Activated T-cell treated with anti-CD3 and anti-CD28 coated beads for 48 hours (primary cell): ENCODE results near the gene TPRG1.

Experiments used
- DNase-seq: peaks from one replicate; pipeline ENCODE4 v3.0.0-alpha.2; 2020; ENCODE audit warnings: low read depth

TPRG1 gene

GRCh38 chr3:189282189-189282588 is 110.4 kb downstream of the TPRG1 start:
- no peak for DNase-seq

- DNase-seq, result no peak
These were observed 111.0 kb downstream of the TPRG1 start for GRCh38 chr3:189282741-189283140.

GRCh38 chr3:189286188-189286587 is 114.4 kb downstream of the TPRG1 start:
- no peak for DNase-seq

- no peak for DNase-seq
These were observed 115.1 kb downstream of the TPRG1 start for GRCh38 chr3:189286916-189287315.

GRCh38 chr3:189288348-189289235 is 116.8 kb downstream of the TPRG1 start:
- DNase-seq, result no peak

GRCh38 chr3:189289251-189289650 is 117.5 kb downstream of the TPRG1 start:
- DNase-seq, result no peak

GRCh38 chr3:189292667-189293484 is 121.1 kb downstream of the TPRG1 start:
- DNase-seq, result no peak

- no peak for DNase-seq
These were observed 122.9 kb downstream of the TPRG1 start for GRCh38 chr3:189294649-189295048.

GRCh38 chr3:189295089-189295488 is 123.3 kb downstream of the TPRG1 start:
- DNase-seq, result no peak

GRCh38 chr3:189297932-189298331 is 126.2 kb downstream of the TPRG1 start:
- DNase-seq, result no peak

GRCh38 chr3:189298469-189299375 is 127.0 kb downstream of the TPRG1 start:
- DNase-seq, result no peak

GRCh38 chr3:189300345-189300744 is 128.6 kb downstream of the TPRG1 start:
- no peak for DNase-seq

- DNase-seq, result no peak
These were observed 129.7 kb downstream of the TPRG1 start for GRCh38 chr3:189301479-189301878.

- no peak for DNase-seq
These were observed 131.8 kb downstream of the TPRG1 start for GRCh38 chr3:189303584-189303983.

GRCh38 chr3:189304465-189305351 is 132.9 kb downstream of the TPRG1 start:
- DNase-seq, result no peak

GRCh38 chr3:189305412-189305811 is 133.6 kb downstream of the TPRG1 start:
- no peak for DNase-seq

GRCh38 chr3:189307963-189308362 is 136.2 kb downstream of the TPRG1 start:
- DNase-seq, result no peak

- DNase-seq, result no peak
These were observed 136.8 kb downstream of the TPRG1 start for GRCh38 chr3:189308608-189309007.

- DNase-seq, result no peak
These were observed 137.7 kb downstream of the TPRG1 start for GRCh38 chr3:189309400-189309975.

- DNase-seq, result no peak
These were observed 139.8 kb downstream of the TPRG1 start for GRCh38 chr3:189311521-189311920.

- DNase-seq, result no peak
These were observed 141.1 kb downstream of the TPRG1 start for GRCh38 chr3:189312866-189313265.
